Amygdala (tissue), 56 donors: ENCODE results near the gene KL.

Source experiments
- DNase-seq, 56 donors: peaks; one replicate each; lab custom pipeline; 2025; lab: John Stamatoyannopoulos, UW

KL gene

DNA sequence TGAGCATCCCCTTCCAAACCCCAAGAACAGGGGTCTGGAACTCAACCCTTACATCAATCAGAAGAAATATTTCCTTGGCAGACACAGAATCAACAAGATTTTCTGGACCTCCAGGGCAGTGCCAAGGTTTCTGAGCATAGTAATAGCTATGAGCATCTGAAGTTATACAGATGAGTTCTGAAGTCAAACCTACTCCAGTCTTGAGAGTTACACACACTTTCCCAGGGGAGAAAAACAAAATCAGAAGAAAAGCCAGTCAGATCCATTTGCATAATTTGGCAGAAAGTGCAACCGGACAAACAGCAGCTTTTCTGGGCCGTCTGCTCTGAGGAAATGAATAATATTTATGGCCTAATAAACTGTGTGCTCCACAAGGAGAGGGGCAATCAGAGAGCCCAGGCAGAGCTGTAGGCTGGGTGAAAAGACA, 93.1 kb downstream of the KL start:
- DNase-seq = no peak

GRCh38 chr13:33109801-33110200, 93.6 kb downstream of the KL start:
- DNase-seq = no peak

- DNase-seq = no peak
Measured at GRCh38 chr13:33110386-33110712, 94.1 kb downstream of the KL start.

DNA sequence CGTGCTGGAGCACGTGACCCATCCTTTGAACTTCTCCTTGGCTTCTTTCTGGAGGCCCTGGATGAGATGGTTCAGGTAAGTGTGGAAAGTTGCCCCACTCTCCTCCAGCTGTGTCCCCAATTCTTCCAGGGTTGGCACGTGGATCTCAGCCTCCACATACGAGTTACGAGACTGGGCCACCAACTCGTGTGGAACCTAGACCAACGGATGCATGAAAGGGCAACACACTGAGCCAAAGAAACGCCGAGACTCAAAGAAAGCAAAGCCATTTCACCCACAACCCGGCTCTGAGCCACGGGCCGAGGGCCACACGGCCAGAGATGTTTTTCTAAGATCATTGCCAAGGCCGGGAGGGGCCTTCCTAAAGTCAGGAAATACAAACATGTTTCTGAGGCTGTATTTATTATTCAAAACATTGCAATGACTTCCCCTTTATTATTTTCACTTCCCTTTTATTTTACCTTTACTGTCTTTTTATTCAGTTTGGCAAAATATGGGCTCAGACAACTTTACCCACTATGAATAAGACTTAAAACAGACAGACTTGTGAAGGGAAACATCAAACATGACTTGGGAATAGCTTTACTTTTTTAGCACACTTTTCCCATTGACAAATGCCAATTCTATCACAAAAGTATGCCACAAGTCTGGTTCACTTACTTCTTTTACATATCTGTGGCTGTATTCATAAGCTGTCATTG, 94.6 kb downstream of the KL start:
- DNase-seq = no peak

- no peak for DNase-seq
Measured at GRCh38 chr13:33111414-33112110, 95.3 kb downstream of the KL start.

GRCh38 chr13:33112766-33113165, 96.5 kb downstream of the KL start:
- no peak for DNase-seq

GRCh38 chr13:33114146-33114545, 97.9 kb downstream of the KL start:
- no peak for DNase-seq

- DNase-seq = no peak
Measured at GRCh38 chr13:33115274-33115673, 99.1 kb downstream of the KL start.
